Right lobe of liver (tissue), 4 donors: ENCODE results near the gene MXRA7.

ENCODE experiments used
- CTCF ChIP-seq, 4 donors: fragments of 200-600 bp in 3 of 4; fragments of 450-650 bp in 1 of 4; IDR thresholded peaks; one replicate each; pipeline versions ENCODE4 v1.5.1 to v1.8.0; 2016 to 2022; ENCODE audit warnings: antibody characterized with exemption in 4 of 4, mild to moderate bottlenecking in 2 of 4
- POLR2A ChIP-seq: fragments of 450-650 bp; IDR thresholded peaks from one replicate; pipeline ENCODE4 v1.6.1; 2017; ENCODE audit warnings: antibody characterized with exemption, mild to moderate bottlenecking
- donor health status: DM: no; HTN: no; CAD: no.
- donor health status: DM: no; HTN: no; CAD: no.
- donor health status: DM: no; HTN: yes; CAD: no.

- no peak for TF ChIP-seq CTCF (IDR thresholded peaks at IDR 0.05)
- TF ChIP-seq POLR2A: no peak
Measured at GRCh38 chr17:76667786-76668453, 42.8 kb downstream of the MXRA7 start.
